Thoracic aorta endothelial cell (primary cell): ENCODE data around the gene PPP1R12B. TPM values are rescaled to one million over a fixed set of nuclear protein-coding genes. Genes with fewer than 3 reads are reported as not detected.

Experiments used
- small RNA-seq: library from RNA; depleted of rRNA; stranded (forward); fragments of <200 nt; gene quantifications from one replicate; pipeline ENCODE3, GENCODE V24; 2012
- total RNA-seq: library from RNA; depleted of rRNA; stranded (reverse); fragments of >200 nt; gene quantifications from 2 replicates; pipeline ENCODE4 v1.2.3, GENCODE V29; 2012

Gene PPP1R12B
- 14.1 and 15.1 TPM in 2 replicates for total RNA-seq

DNA sequence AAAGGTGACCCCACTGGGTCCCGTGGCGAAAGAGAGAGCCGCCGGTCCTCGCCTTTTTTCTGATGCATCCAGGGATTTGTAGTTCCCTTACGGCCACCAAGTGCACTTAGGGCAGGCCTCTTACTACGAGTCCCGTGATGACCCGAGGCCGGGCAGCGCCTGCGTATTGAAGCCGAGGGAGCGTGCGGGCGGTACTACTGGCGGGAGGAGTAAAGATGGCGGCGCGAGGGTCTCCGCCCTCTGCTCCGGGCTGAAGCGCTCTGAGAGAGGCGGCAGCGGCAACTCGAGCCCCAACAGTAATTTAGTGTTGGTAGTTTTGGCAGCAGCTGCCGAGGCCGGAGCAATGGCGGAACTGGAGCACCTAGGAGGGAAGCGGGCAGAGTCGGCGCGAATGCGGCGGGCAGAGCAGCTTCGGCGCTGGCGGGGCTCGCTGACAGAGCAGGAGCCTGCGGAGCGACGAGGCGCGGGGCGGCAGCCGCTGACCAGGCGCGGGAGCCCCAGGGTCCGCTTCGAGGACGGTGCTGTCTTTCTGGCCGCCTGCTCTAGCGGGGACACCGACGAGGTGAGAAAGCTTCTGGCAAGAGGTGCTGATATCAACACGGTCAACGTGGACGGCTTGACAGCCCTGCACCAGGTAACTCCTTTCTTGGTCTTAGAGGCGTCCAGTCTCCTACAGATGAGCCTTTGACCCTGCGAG, at the start of gene PPP1R12B:
Gene PPP1R12B, plus strand, starts transcription at position 191 of the 697 bp plus-strand sequence. Its CDS starts 153 bp downstream, at position 344.

Small RNA genes within 50 kb of the gene (small RNA-seq; reads per million reads assigned to genes)
- gene AC099336.2 = not detected
- gene RF00156 = not detected
- not detected for gene RNU6-89P

Other genes starting within 250 kb of the PPP1R12B start
- gene GPR37L1, start 225.8 kb upstream of the PPP1R12B start, total RNA-seq = not detected in 2 replicates
- gene ARL8A, start 204.0 kb upstream of the PPP1R12B start, total RNA-seq = 19.8 and 22.5 TPM in 2 replicates
- 0.27 and 0.36 TPM in 2 replicates for gene PTPN7, start 188.1 kb upstream of the PPP1R12B start, total RNA-seq
- gene LGR6, start 154.9 kb upstream of the PPP1R12B start, total RNA-seq = not detected in 2 replicates
- 44.7 and 82.7 TPM in 2 replicates for gene UBE2T, start 6.8 kb upstream of the PPP1R12B start, total RNA-seq